ENCODE data around the gene TNRC6A. TPM values are rescaled to one million over a fixed set of nuclear protein-coding genes. Genes with fewer than 3 reads are reported as not detected.

The TNRC6A gene
- total and polyA plus RNA-seq, 9 of the 15 experiments (the other 6 are each of a cell fraction or from before 2014, with no cell fraction given) = 3.4 to 32.1 (median 26.6) TPM

- Histone ChIP-seq H3K9me3 (replicated peaks; ENCODE audit: control insufficient read depth, insufficient read depth, low read depth, low read length) (no peaks in the 10 kb centered on the region), H3K9me1 (ENCODE audit: control insufficient read depth, insufficient read depth, low read length) (no peaks in the 10 kb centered on the region), H4K20me1 (replicated peaks; ENCODE audit: control insufficient read depth, insufficient read depth, low read length) (no peaks in the 10 kb centered on the region), H3K36me3 (ENCODE audit: control insufficient read depth, insufficient read depth, low read length) (no peaks in the 10 kb centered on the region), H3K4me2 (ENCODE audit: insufficient read depth, low read length) (no peak overlapping the region), H3K4me1 (replicated peaks in 1 of 2; ENCODE audit: control insufficient read depth in 2 of 2, insufficient read depth in 2 of 2, low read length in 2 of 2) (no peaks in the 10 kb centered on the region; a peak in 1 of 5 replicates), H3K4me3 (no peak overlapping the region), H3K9ac (ENCODE audit: insufficient read depth in 1 of 2, low read depth in 2 of 2, low read length in 2 of 2) (no peak overlapping the region), H3K27me3 (ENCODE audit: control insufficient read depth in 2 of 2, insufficient read depth in 2 of 2, low read length in 2 of 2) (no peaks in the 10 kb centered on the region), H2AFZ (ENCODE audit: low read depth, low read length) (no peak overlapping the region), H3K27ac (ENCODE audit: extremely low read depth, low read depth, low read length) (no peak overlapping the region), H3K79me2 (ENCODE audit: control insufficient read depth, insufficient read depth, low read length) (no peaks in the 10 kb centered on the region)
- in situ Hi-C loops (cut with MboI) (no loop called here), intact Hi-C loops (cut with micrococcal nuclease) (no loop called here)
- BruUV-seq (replicated peaks) = no TSS peak
- ATAC-seq (no peak), FAIRE-seq (no peak), DNase-seq (ENCODE audit: extremely low read depth in 1 of 4, low spot score in 3 of 4) (no peak)
- 28% methylated on average over 3 of the region's 6 CpGs for WGBS (ENCODE audit: insufficient coverage, low coverage, missing lambda C conversion rate)
- POLR2A ChIA-PET = interaction anchor here (0.6 kb wide), 1 partner anchor 1644 kb away, joined by 3 read pairs; no protein-coding TSS in a partner anchor
- CTCF ChIA-PET (ENCODE audit: low intra/inter-chr PET ratio) = no interaction called here
- TF ChIP-seq ZNF217 (CRISPR knock-in tag; IDR thresholded peaks at IDR 0.05) = no peak
- peak; percentile 45 for TF ChIP-seq ZNF316 (IDR thresholded peaks at IDR 0.05)
- no peak for TF ChIP-seq HOMEZ (CRISPR knock-in tag; IDR thresholded peaks at IDR 0.05)
- no peak for TF ChIP-seq RFX7 (CRISPR knock-in tag; IDR thresholded peaks at IDR 0.05)
- TF ChIP-seq CXXC5 (CRISPR knock-in tag; IDR thresholded peaks at IDR 0.05) = no peak
These were observed 10.4 kb upstream of the TNRC6A start for GRCh38 chr16:24718967-24719521.
